Activated CD8-positive, alpha-beta T cell treated with anti-CD3 and anti-CD28 coated beads for 36 hours (primary cell): ENCODE results near the gene ITSN1. TPM values are rescaled to one million over a fixed set of nuclear protein-coding genes. Genes with fewer than 3 reads are reported as not detected.

Experiments
- ATAC-seq: fragments of 200-7000 bp; cut with Tn5 transposase; one replicate; pipeline ENCODE4 v1.10.0; 2021; ENCODE audit warnings: mild to moderate bottlenecking, moderate library complexity
- CTCF ChIA-PET: fragments of 350-600 bp; sonication (Branson Sonifier 250); formaldehyde crosslinking; loops from one replicate; lab custom pipeline; 2021; ENCODE audit warnings: antibody characterized with exemption; lab: Charles Lee
- POLR2A ChIA-PET: fragments of 350-600 bp; sonication (Branson Sonifier 250); formaldehyde crosslinking; loops from one replicate; lab custom pipeline; 2021; ENCODE audit warnings: antibody characterized with exemption; lab: Charles Lee
- DNase-seq: peaks from one replicate; pipeline ENCODE4 v3.0.0-alpha.2; 2020
- H3K27ac Mint-ChIP-seq: one replicate; pipeline ENCODE4 v1.8.0; 2021; ENCODE audit warnings: mild to moderate bottlenecking, mixed read lengths
- H3K27me3 Mint-ChIP-seq: one replicate; pipeline ENCODE4 v1.8.0; 2021; ENCODE audit warnings: mixed read lengths
- H3K36me3 Mint-ChIP-seq: one replicate; pipeline ENCODE4 v1.8.0; 2021; ENCODE audit warnings: low read depth, mixed read lengths
- H3K4me1 Mint-ChIP-seq: one replicate; pipeline ENCODE4 v1.8.0; 2021; ENCODE audit warnings: low read depth, mixed read lengths
- H3K4me3 Mint-ChIP-seq: one replicate; pipeline ENCODE4 v1.8.0; 2021; ENCODE audit warnings: mild to moderate bottlenecking, moderate library complexity, mixed read lengths
- H3K9me3 Mint-ChIP-seq: one replicate; pipeline ENCODE4 v1.8.0; 2021; ENCODE audit warnings: mixed read lengths
- intact Hi-C: fragments of 100-400 bp; cut with micrococcal nuclease; formaldehyde crosslinking; loops from one replicate; pipeline ENCODE4 v1.10.0; 2022
- total RNA-seq, 2 experiments: library from RNA; stranded (reverse); gene quantifications; one replicate each; pipeline ENCODE4 v1.2.3, GENCODE V29; 2021
- TF ChIP-seq, protein P1 (sequence below): fragments of 200-600 bp; IDR thresholded peaks from one replicate; pipeline ENCODE4 v1.8.0; 2022; ENCODE audit warnings: antibody characterized with exemption, mild to moderate bottlenecking

Gene ITSN1
- total RNA-seq, 2 experiments from 2014 or later = 4.4 to 4.7 TPM

DNA sequence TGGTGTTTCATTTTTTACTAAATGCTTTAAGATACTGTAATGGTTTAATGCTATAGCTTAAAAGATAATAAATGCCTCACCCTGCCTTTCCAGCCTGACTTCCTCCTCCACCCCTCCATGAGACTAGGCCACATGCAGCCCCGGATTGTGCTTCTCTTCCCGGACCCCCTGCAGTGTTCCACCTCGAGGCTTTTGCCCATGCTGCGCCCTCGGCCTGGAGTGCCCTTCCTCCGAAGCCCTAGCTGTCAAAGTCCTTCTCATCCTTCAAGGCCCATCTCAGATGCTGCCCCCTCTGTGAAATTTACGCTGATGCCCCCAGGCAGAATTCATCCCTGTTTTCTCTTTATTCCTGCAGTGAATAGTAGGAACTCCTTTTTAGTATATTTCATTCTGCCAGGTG is 174.8 kb downstream of the ITSN1 start:
- no peaks in the 10 kb centered on the region for H3K9me3 Mint-ChIP-seq
- H3K27ac Mint-ChIP-seq = no peak overlapping the region
- no peak overlapping the region for H3K4me3 Mint-ChIP-seq
- DNase-seq = no peak
- CTCF ChIA-PET = no interaction called here
- POLR2A ChIA-PET = no interaction called here
- H3K36me3 Mint-ChIP-seq = no peaks in the 10 kb centered on the region
- no peak for ATAC-seq
- intact Hi-C loops = no loop called here
- H3K27me3 Mint-ChIP-seq = no peaks in the 10 kb centered on the region
- H3K4me1 Mint-ChIP-seq = no peaks in the 10 kb centered on the region
- TF ChIP-seq, protein P1, sequence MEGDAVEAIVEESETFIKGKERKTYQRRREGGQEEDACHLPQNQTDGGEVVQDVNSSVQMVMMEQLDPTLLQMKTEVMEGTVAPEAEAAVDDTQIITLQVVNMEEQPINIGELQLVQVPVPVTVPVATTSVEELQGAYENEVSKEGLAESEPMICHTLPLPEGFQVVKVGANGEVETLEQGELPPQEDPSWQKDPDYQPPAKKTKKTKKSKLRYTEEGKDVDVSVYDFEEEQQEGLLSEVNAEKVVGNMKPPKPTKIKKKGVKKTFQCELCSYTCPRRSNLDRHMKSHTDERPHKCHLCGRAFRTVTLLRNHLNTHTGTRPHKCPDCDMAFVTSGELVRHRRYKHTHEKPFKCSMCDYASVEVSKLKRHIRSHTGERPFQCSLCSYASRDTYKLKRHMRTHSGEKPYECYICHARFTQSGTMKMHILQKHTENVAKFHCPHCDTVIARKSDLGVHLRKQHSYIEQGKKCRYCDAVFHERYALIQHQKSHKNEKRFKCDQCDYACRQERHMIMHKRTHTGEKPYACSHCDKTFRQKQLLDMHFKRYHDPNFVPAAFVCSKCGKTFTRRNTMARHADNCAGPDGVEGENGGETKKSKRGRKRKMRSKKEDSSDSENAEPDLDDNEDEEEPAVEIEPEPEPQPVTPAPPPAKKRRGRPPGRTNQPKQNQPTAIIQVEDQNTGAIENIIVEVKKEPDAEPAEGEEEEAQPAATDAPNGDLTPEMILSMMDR = no peak

DNA sequence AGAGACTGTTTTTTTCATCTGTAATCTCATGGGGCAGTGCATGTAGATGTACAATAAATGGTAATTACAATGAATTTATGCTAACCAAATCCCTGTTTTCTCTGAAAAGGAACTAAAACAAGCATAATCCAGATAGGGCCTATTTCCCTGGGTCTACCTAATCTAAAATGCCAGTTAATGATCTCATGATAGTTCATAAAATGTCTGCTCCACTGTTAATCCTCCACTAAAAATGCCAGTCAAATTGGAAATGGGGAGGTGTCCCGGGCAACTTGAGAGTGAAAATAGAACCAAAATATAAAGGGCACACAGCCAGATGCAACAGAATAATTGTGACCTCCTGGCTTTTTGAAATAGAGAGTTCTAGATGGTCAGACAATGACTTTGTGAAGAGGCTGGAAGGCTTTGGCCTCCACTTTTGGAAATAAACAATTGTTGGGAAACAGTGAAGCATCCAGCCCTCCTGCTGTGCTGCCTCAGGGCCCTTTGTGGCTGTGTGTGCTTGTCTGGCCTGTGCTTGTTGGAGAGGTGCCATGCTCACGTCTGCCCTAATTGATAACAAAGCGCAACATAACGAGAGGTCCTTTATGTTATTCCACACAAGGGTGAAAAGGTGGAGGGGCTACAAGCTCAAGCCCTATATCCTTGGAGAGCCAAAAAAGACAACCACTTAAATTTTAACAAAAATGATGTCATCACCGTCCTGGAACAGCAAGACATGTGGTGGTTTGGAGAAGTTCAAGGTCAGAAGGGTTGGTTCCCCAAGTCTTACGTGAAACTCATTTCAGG is 175.6 kb downstream of the ITSN1 start:
- no peaks in the 10 kb centered on the region for H3K27me3 Mint-ChIP-seq
- no peaks in the 10 kb centered on the region for H3K36me3 Mint-ChIP-seq
- intact Hi-C loops = no loop called here
- no peaks in the 10 kb centered on the region for H3K9me3 Mint-ChIP-seq
- no peaks in the 10 kb centered on the region for H3K4me1 Mint-ChIP-seq
- TF ChIP-seq, protein P1 = no peak
- ChIA-PET POLR2A (no interaction called here), CTCF (no interaction called here)
- DNase-seq = no peak
- no peak overlapping the region for H3K4me3 Mint-ChIP-seq
- no peak for ATAC-seq
- no peak overlapping the region for H3K27ac Mint-ChIP-seq

DNA sequence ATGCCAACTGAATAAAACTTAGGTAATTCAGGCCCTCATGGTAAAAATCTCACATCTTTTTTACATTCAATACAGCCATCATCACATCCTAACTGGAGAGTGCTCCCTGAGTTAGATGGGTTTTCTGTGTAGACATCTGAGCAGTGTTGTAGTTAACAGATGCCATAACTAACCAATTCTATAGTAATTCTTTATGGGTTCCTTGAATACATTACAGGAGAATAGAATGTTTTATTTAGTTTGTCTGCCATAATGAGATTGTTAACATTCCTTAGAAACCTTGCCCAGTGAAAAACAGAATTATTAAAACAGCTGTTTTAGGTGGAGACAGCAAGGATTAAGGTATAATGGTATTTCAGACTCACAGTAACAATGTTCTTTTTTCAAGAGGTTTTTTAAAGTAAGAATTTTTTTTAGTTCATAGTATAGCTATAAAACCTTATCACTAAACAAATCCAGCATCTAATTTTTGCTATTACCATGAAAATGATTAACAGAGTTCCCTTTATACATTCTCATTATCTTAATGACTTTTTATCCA is 178.0 kb downstream of the ITSN1 start:
- CTCF ChIA-PET = interaction anchor here (1.4 kb wide), 1 partner anchor 75 kb away, joined by 3 read pairs; no protein-coding TSS in a partner anchor
- Mint-ChIP-seq H3K9me3 (no peaks in the 10 kb centered on the region), H3K36me3 (no peaks in the 10 kb centered on the region), H3K4me1 (no peaks in the 10 kb centered on the region), H3K4me3 (no peak overlapping the region), H3K27me3 (no peaks in the 10 kb centered on the region), H3K27ac (no peak overlapping the region)
- intact Hi-C loops = no loop called here
- POLR2A ChIA-PET = no interaction called here
- DNase-seq (no peak), ATAC-seq (no peak)
- TF ChIP-seq, protein P1 = no peak

DNA sequence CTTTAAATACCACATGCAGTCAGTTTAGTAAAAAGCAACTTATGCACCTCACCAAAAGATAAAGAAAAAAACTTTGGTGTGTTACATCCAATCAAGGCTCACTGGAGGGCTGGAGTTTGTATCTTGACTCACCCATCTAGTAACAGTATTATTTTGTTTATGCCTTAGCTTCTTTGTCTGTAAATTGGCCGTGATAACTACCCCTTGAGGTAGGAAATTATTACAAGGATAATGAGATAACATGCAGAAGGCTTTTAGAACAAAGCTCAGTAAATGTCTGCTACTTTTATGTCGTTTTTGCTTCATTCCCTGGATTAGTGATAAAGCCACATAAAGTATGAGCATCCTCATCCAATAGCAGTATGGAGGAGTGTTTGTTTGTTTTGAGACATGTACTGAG is 178.5 kb downstream of the ITSN1 start:
- no peak for DNase-seq
- Mint-ChIP-seq H3K27ac (no peak overlapping the region), H3K4me3 (no peak overlapping the region), H3K4me1 (no peaks in the 10 kb centered on the region), H3K36me3 (no peaks in the 10 kb centered on the region), H3K9me3 (no peaks in the 10 kb centered on the region), H3K27me3 (no peaks in the 10 kb centered on the region)
- TF ChIP-seq, protein P1 = no peak
- ATAC-seq = no peak
- ChIA-PET CTCF (interaction anchor here (1.4 kb wide), 1 partner anchor 74 kb away, joined by 3 read pairs; no protein-coding TSS in a partner anchor), POLR2A (no interaction called here)
- intact Hi-C loops = no loop called here
